HUDEP-2 (cell line): ENCODE data around the gene TOP2B.

Source experiments
- DNase-seq, 76 experiments: peaks; one replicate each; lab custom pipeline; 2025; ENCODE audit not compliant: unreplicated experiment in 76 of 76; lab: John Stamatoyannopoulos, UW

TOP2B gene

GRCh38 chr3:25664812-25665314 lies at the start of gene TOP2B:
TSS of gene TOP2B (minus strand) at chr3:25664907. CDS start at chr3:25664297, 610 bp downstream.
- peak in 75 of 76 experiments; percentile 58 to 95 (median 90) for DNase-seq

- no peak for DNase-seq
Measured at GRCh38 chr3:25713341-25713985, 48.8 kb upstream of the TOP2B start.

- no peak for DNase-seq
Measured at GRCh38 chr3:25711090-25711489, 46.4 kb upstream of the TOP2B start.

- no peak for DNase-seq
Measured at GRCh38 chr3:25708036-25708435, 43.3 kb upstream of the TOP2B start.

- no peak for DNase-seq
Measured at GRCh38 chr3:25707268-25707926, 42.7 kb upstream of the TOP2B start.

- DNase-seq: no peak
Measured at GRCh38 chr3:25706213-25706612, 41.5 kb upstream of the TOP2B start.

- no peak for DNase-seq
Measured at GRCh38 chr3:25697553-25697952, 32.8 kb upstream of the TOP2B start.

- DNase-seq: no peak
Measured at GRCh38 chr3:25695731-25696420, 31.2 kb upstream of the TOP2B start.

- no peak for DNase-seq
Measured at GRCh38 chr3:25693238-25693637, 28.5 kb upstream of the TOP2B start.

- no peak for DNase-seq
Measured at GRCh38 chr3:25692341-25692740, 27.6 kb upstream of the TOP2B start.

- DNase-seq: no peak
Measured at GRCh38 chr3:25690768-25691533, 26.2 kb upstream of the TOP2B start.

- no peak for DNase-seq
Measured at GRCh38 chr3:25689226-25689625, 24.5 kb upstream of the TOP2B start.

GRCh38 chr3:25687742-25688141 lies 23.0 kb upstream of the TOP2B start:
- DNase-seq: no peak

GRCh38 chr3:25686766-25687165 lies 22.1 kb upstream of the TOP2B start:
- no peak for DNase-seq

GRCh38 chr3:25683882-25684281 lies 19.2 kb upstream of the TOP2B start:
- no peak for DNase-seq

- DNase-seq: no peak
Measured at GRCh38 chr3:25683410-25683809, 18.7 kb upstream of the TOP2B start.

GRCh38 chr3:25679642-25680302 lies 15.1 kb upstream of the TOP2B start:
- no peak for DNase-seq

GRCh38 chr3:25679166-25679565 lies 14.5 kb upstream of the TOP2B start:
- no peak for DNase-seq

GRCh38 chr3:25678581-25678980 lies 13.9 kb upstream of the TOP2B start:
- DNase-seq: no peak

- no peak for DNase-seq
Measured at GRCh38 chr3:25677121-25677520, 12.4 kb upstream of the TOP2B start.
